ENCODE measurements around the gene HLA-DMA. TPM values are rescaled to one million over a fixed set of nuclear protein-coding genes. Genes with fewer than 3 reads are reported as not detected.
A peak's percentile ranks its signal among the peaks of the same experiment; 100 is the strongest.

Gene HLA-DMA
- total RNA-seq, 2 experiments from 2014 or later = 16.2 TPM

DNA sequence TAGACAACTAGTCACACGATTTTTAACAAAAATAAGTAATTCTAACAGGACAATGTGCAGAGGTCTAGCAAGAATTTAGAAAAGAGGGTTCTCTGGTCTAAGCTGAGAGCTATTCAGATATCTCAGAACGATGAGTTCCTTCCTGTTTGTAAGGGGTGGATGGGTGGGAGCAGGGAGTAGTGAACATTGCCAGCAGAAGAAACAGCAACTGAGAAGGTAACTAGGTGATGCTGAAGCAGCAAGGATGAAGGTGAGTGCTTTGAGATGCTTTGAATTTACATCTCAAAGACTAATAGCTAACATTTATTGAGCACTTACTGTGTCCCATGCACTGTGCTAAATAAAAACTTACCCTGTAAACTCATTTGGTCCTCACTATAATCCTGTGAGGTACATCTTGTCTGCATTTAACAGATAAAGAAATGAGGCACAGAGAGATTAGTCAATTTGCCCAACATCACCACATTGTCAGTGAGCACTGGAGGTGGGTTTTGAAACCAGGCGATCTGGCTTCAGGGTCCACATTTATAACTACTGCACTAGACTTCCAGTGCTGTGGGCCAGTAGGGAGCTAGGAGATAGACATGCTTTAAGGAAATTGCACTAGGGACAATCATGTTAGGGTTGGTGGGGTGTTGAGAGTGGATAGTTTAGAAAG, 31.2 kb upstream of the HLA-DMA start:
- POLR2A ChIA-PET = interaction anchor here (0.7 to 25.7 kb wide), 12 partner anchors 18 to 149 kb away, joined by 3 to 852 read pairs (median 4); partner anchors contain the start of genes BRD2, HLA-DMA, HLA-DMB and PSMB8
- H3K27ac Mint-ChIP-seq = peak overlapping the region; percentile 68
- ATAC-seq (peak; percentile 9), DNase-seq (no peak)
- intact Hi-C loops (cut with micrococcal nuclease) = loop anchor here (2.0 kb wide), 2 partner anchors 53 to 99 kb away; no protein-coding TSS in a partner anchor
- H3K36me3 Mint-ChIP-seq (ENCODE audit: low read depth) = peaks cover 29% of the 10 kb centered on the region
- TF ChIP-seq, protein P1, sequence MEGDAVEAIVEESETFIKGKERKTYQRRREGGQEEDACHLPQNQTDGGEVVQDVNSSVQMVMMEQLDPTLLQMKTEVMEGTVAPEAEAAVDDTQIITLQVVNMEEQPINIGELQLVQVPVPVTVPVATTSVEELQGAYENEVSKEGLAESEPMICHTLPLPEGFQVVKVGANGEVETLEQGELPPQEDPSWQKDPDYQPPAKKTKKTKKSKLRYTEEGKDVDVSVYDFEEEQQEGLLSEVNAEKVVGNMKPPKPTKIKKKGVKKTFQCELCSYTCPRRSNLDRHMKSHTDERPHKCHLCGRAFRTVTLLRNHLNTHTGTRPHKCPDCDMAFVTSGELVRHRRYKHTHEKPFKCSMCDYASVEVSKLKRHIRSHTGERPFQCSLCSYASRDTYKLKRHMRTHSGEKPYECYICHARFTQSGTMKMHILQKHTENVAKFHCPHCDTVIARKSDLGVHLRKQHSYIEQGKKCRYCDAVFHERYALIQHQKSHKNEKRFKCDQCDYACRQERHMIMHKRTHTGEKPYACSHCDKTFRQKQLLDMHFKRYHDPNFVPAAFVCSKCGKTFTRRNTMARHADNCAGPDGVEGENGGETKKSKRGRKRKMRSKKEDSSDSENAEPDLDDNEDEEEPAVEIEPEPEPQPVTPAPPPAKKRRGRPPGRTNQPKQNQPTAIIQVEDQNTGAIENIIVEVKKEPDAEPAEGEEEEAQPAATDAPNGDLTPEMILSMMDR (IDR thresholded peaks at IDR 0.05) = no peak
- CTCF ChIA-PET = interaction anchor here (0.6 to 14.8 kb wide), 67 partner anchors 9 to 272 kb away, joined by 3 to 364 read pairs (median 7); partner anchors contain the start of genes BRD2, HLA-DMA, HLA-DMB and HLA-DPA1
- H3K9me3 Mint-ChIP-seq = no peaks in the 10 kb centered on the region
- H3K27me3 Mint-ChIP-seq = no peaks in the 10 kb centered on the region
- H3K4me3 Mint-ChIP-seq = no peak overlapping the region
- peaks cover 17% of the 10 kb centered on the region for H3K4me1 Mint-ChIP-seq (ENCODE audit: low read depth)

DNA sequence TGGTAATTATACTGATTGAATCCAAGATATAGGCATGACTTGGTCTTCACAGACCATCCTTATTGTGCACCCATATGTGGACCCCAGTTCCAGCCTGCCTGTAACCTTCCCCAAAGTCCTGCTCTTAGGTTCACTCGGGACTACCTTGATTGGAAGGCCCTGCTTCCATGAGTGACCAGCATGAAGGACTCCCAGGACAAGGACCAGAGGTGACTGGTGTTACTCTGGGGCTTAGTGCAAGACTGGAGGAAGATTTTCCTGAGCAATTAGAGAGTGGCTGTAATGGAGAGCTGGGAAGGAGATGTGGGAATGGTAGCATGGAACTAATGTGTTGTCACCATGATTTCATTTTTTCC, 30.6 kb upstream of the HLA-DMA start:
- H3K4me3 Mint-ChIP-seq = no peak overlapping the region
- H3K4me1 Mint-ChIP-seq (ENCODE audit: low read depth) = peaks cover 23% of the 10 kb centered on the region
- intact Hi-C loops (cut with micrococcal nuclease) = no loop called here
- CTCF ChIA-PET = interaction anchor here (1.4 to 14.8 kb wide), 15 partner anchors 10 to 145 kb away, joined by 9 to 364 read pairs (median 40); partner anchors contain the start of genes BRD2, HLA-DMA, HLA-DMB and TAP2
- POLR2A ChIA-PET = interaction anchor here (0.9 to 25.7 kb wide), 7 partner anchors 22 to 142 kb away, joined by 3 to 852 read pairs (median 4); partner anchors contain the start of genes BRD2, HLA-DMA, HLA-DMB and PSMB8
- H3K27ac Mint-ChIP-seq = no peak overlapping the region
- TF ChIP-seq, protein P1 (IDR thresholded peaks at IDR 0.05) = no peak
- no peak for ATAC-seq
- no peaks in the 10 kb centered on the region for H3K27me3 Mint-ChIP-seq
- no peak for DNase-seq
- peaks cover 35% of the 10 kb centered on the region for H3K36me3 Mint-ChIP-seq (ENCODE audit: low read depth)
- H3K9me3 Mint-ChIP-seq = no peaks in the 10 kb centered on the region

DNA sequence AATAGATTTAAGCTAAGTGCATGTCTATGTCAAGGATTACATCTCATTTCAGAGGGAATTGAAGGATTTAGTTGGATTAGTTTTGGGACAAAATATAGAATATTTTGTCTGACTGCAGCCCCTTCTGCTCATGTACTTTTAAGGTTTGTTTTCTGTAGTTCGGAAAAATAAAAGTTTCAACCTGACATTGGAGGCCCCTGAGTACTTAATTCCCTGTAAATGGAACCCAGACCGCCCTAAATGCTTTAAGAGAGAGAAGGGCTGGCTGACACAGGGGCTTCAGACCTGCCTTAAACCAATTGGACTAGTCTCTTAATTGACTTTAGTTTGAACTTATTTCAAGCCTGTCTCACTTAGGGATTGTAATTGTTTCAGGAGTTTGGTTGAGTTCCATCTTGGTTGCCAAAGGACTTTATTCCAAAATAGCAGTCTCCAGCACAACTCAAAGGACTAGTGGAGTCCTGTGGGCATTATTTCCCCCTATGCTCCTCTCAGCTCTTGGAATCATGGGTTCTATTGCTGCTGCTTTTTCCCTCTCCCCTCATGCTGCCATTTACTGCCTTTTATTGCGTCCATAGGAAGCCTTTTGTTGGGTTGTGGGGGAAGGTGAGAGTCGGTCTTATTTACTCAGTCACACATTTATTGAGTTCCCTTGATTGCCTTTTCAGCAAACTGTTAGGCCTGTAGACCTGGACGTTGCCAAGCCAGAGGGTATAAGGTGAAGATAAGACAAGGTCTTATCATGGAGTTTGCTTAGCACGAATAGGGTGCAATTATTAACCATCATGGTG, 30.0 kb upstream of the HLA-DMA start:
- no peak overlapping the region for H3K27ac Mint-ChIP-seq

DNA sequence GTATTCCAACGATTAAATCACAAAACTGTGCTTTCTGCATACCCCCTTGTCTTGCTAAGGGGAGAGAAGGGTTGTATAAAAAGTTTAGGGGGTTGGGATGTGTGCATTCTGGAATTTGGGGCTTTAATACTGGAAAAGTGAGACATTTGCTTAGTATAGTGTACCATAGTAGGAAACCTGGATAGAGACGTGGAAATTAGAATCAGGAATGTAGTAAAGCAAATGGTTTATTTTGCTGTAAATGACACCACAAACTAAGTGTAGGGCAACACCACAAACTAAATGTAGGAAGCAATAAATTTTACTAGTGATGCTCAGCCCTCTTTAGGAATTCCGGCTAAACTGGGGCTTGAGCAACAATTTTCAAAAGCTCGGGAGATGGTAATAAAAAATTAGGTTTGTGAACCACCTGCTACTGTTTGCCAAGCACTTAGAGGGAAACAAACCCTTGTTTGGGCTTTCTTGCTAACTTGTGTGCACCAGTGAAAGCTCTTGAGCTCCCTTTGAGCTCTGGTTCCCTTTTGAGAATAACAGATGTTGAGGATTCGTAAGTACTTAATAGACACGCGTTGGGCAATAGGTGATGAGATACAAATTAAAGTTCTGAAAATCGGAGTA, 29.3 kb upstream of the HLA-DMA start:
- ChIA-PET CTCF (interaction anchor here (0.8 to 14.8 kb wide), 6 partner anchors 29 to 226 kb away, joined by 3 to 364 read pairs (median 3); partner anchors contain the start of genes HLA-DMA, HLA-DMB and RING1), POLR2A (interaction anchor here (0.5 to 25.7 kb wide), 9 partner anchors 10 to 148 kb away, joined by 3 to 852 read pairs (median 3); partner anchors contain the start of genes BRD2, HLA-DMA, HLA-DMB and TAP2)
- Mint-ChIP-seq H3K4me3 (no peak overlapping the region), H3K36me3 (ENCODE audit: low read depth) (peaks cover 48% of the 10 kb centered on the region), H3K4me1 (ENCODE audit: low read depth) (peaks cover 32% of the 10 kb centered on the region), H3K27ac (no peak overlapping the region), H3K27me3 (no peaks in the 10 kb centered on the region), H3K9me3 (no peaks in the 10 kb centered on the region)
- intact Hi-C loops (cut with micrococcal nuclease) = no loop called here
- DNase-seq = no peak
- TF ChIP-seq, protein P1 (IDR thresholded peaks at IDR 0.05) = no peak
- no peak for ATAC-seq

More for the DNA sequence above, 30.0 kb upstream of the HLA-DMA start:
- H3K36me3 Mint-ChIP-seq (ENCODE audit: low read depth) = peaks cover 41% of the 10 kb centered on the region
- ChIA-PET POLR2A (interaction anchor here (0.9 to 25.7 kb wide), 8 partner anchors 21 to 144 kb away, joined by 3 to 852 read pairs (median 5); partner anchors contain the start of genes BRD2, HLA-DMA, HLA-DMB and PSMB8), CTCF (interaction anchor here (0.8 to 14.8 kb wide), 10 partner anchors 9 to 115 kb away, joined by 3 to 364 read pairs (median 44); partner anchors contain the start of genes HLA-DMA and HLA-DMB)
- H3K4me1 Mint-ChIP-seq (ENCODE audit: low read depth) = peaks cover 26% of the 10 kb centered on the region
- intact Hi-C loops (cut with micrococcal nuclease) = no loop called here
- H3K4me3 Mint-ChIP-seq = no peak overlapping the region
- H3K9me3 Mint-ChIP-seq = no peaks in the 10 kb centered on the region
- DNase-seq = no peak
- no peak for ATAC-seq
- no peaks in the 10 kb centered on the region for H3K27me3 Mint-ChIP-seq
- TF ChIP-seq, protein P1 (IDR thresholded peaks at IDR 0.05) = no peak

Measured in activated CD8-positive, alpha-beta T cell treated with anti-CD3 and anti-CD28 coated beads for 36 hours (primary cell).